Rectal smooth muscle tissue (tissue), 1 donor: ENCODE data around the gene ZNF532.

ENCODE experiments used
- H3K27ac ChIP-seq: one replicate; pipeline ENCODE4 v1.7.0; 2013; ENCODE audit warnings: low read depth, low read length, inconsistent platforms
- H3K27me3 ChIP-seq: one replicate; pipeline ENCODE4 v1.7.0; 2013; ENCODE audit warnings: low read length; ENCODE audit not compliant: control insufficient read depth, insufficient read depth
- H3K36me3 ChIP-seq: one replicate; pipeline ENCODE4 v1.7.0; 2013; ENCODE audit warnings: low read length; ENCODE audit not compliant: control insufficient read depth, insufficient read depth
- H3K4me1 ChIP-seq: one replicate; pipeline ENCODE4 v1.7.0; 2013; ENCODE audit warnings: low read length; ENCODE audit not compliant: control insufficient read depth, insufficient read depth
- H3K4me3 ChIP-seq: one replicate; pipeline ENCODE4 v1.7.0; 2013; ENCODE audit warnings: low read length
- H3K9ac ChIP-seq: one replicate; pipeline ENCODE4 v1.7.0; 2013; ENCODE audit warnings: low read length

The ZNF532 gene

DNA sequence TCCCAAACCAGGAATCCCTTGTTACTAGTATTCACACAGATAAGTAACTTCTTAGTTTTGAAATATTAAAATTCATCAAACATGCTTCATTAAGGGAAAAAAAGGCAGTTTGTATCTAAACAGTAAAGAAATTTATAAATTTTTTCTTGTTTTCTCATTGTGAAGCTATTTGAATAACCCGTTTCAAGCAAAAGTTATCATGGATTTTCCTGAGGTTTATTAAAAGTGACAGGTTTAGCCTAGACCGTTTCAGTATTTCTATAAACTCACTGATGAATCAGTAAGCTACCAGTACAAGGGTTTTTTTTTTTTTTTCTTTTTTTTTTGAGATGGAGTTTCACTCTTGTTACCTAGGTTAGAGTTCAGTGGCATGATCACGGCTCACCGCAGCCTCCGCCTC lies 20.0 kb downstream of the ZNF532 start:
- Histone ChIP-seq H3K27ac (no peak overlapping the region), H3K27me3 (no peaks in the 10 kb centered on the region), H3K4me1 (peaks cover 2% of the 10 kb centered on the region), H3K9ac (no peak overlapping the region), H3K36me3 (no peaks in the 10 kb centered on the region), H3K4me3 (no peak overlapping the region)

DNA sequence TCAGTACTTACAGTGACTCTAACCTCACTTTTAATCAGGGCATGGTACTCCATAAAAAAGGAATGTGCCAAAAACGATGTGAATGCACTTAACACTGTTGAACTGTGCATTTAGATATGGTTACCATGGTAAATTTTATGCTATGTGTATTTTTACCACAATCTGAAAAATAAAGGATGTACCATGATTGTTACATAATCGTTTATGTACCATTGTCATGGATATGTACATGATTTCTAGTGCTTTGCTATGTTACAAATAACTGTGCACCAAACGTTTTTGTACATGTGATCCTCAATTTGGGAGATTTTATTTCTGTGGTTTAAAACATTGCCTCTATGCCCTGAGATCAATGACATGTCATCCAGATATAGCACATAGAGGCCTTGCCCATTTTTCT lies 21.8 kb downstream of the ZNF532 start:
- H3K4me3 ChIP-seq = no peak overlapping the region
- no peak overlapping the region for H3K9ac ChIP-seq
- no peaks in the 10 kb centered on the region for H3K27me3 ChIP-seq
- H3K36me3 ChIP-seq = no peaks in the 10 kb centered on the region
- H3K4me1 ChIP-seq = peaks cover 2% of the 10 kb centered on the region
- no peak overlapping the region for H3K27ac ChIP-seq

- H3K4me3 ChIP-seq = no peak overlapping the region
- H3K27ac ChIP-seq = no peak overlapping the region
- no peak overlapping the region for H3K9ac ChIP-seq
- H3K4me1 ChIP-seq = peaks cover 4% of the 10 kb centered on the region
- no peaks in the 10 kb centered on the region for H3K27me3 ChIP-seq
- no peaks in the 10 kb centered on the region for H3K36me3 ChIP-seq
Observed at GRCh38 chr18:58886864-58887612, 22.4 kb downstream of the ZNF532 start.

DNA sequence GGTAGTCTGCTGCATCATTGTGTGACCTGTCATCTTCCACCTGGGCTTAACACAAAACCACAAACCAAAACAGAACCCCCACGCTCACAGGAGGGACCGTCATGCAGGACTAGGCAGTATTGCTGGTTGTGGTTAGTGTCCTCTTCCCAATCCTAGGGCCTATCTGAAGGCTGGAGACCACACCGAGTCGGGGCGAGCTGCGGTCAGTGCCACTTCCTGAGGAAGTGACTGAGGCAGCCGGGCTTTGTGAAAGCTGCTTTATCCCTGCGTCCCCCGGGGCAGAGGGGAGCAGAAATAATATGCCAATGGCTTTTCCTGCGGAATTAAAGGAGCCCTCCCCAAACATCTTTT lies 22.9 kb downstream of the ZNF532 start:
- H3K4me3 ChIP-seq = no peak overlapping the region
- no peak overlapping the region for H3K9ac ChIP-seq
- no peaks in the 10 kb centered on the region for H3K36me3 ChIP-seq
- peaks cover 4% of the 10 kb centered on the region for H3K4me1 ChIP-seq
- H3K27ac ChIP-seq = no peak overlapping the region
- H3K27me3 ChIP-seq = no peaks in the 10 kb centered on the region

DNA sequence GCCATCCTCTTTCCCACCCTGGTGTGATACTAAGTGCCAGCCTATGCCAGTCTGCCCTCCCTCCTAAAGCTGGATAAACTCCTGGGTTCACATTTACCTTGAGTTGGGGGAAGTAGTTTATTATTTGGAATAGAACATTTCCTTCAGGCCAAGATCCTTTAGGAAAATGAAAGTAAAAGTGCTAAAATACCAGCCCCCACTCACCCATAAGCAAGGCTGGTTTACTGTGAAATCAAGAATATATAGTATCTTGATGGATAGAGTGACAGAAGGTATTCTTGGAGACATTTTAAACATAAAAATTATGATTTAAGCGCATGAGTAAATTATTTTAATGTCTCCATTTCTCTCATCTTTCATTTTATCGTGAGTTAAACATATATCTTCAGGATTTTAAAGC lies 27.1 kb downstream of the ZNF532 start:
- Histone ChIP-seq H3K4me3 (peak overlapping the region; percentile 24), H3K27me3 (no peaks in the 10 kb centered on the region), H3K9ac (no peak overlapping the region)

DNA sequence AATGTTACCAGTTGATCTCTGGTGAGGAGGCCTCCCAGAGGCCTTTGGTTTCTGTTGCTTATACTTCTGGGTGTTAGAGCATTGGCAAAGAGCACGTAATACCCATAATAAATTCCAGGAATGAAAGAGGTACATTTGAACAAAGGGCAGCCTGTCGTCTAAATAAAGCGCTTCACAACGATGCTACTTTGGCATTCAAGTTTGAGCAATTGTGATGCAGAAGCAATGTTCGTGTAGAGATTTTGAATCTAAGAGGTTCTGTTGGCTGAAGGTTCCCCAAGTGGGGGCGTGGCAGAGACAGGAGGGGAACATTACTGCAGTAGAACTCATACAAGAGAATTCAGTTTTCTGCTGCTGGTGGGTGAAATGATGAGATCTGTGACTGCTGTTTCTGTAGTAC lies 27.8 kb downstream of the ZNF532 start:
- H3K4me3 ChIP-seq = no peak overlapping the region
- no peaks in the 10 kb centered on the region for H3K36me3 ChIP-seq
- peaks cover 6% of the 10 kb centered on the region for H3K4me1 ChIP-seq
- H3K9ac ChIP-seq = no peak overlapping the region
- H3K27me3 ChIP-seq = no peaks in the 10 kb centered on the region
- H3K27ac ChIP-seq = no peak overlapping the region

More for the DNA sequence above, 27.1 kb downstream of the ZNF532 start:
- H3K4me1 ChIP-seq = peaks cover 6% of the 10 kb centered on the region
- H3K36me3 ChIP-seq = no peaks in the 10 kb centered on the region
- no peak overlapping the region for H3K27ac ChIP-seq

- H3K4me1 ChIP-seq = peaks cover 6% of the 10 kb centered on the region
- H3K27me3 ChIP-seq = no peaks in the 10 kb centered on the region
- H3K4me3 ChIP-seq = no peak overlapping the region
- H3K9ac ChIP-seq = no peak overlapping the region
- no peak overlapping the region for H3K27ac ChIP-seq
- peaks cover under 1% of the 10 kb centered on the region for H3K36me3 ChIP-seq
Observed at GRCh38 chr18:58893388-58894099, 28.9 kb downstream of the ZNF532 start.

- H3K9ac ChIP-seq = no peak overlapping the region
- no peaks in the 10 kb centered on the region for H3K27me3 ChIP-seq
- peaks cover 6% of the 10 kb centered on the region for H3K4me1 ChIP-seq
- H3K27ac ChIP-seq = no peak overlapping the region
- H3K4me3 ChIP-seq = no peak overlapping the region
- H3K36me3 ChIP-seq = peaks cover 4% of the 10 kb centered on the region
Observed at GRCh38 chr18:58894930-58895329, 30.3 kb downstream of the ZNF532 start.

DNA sequence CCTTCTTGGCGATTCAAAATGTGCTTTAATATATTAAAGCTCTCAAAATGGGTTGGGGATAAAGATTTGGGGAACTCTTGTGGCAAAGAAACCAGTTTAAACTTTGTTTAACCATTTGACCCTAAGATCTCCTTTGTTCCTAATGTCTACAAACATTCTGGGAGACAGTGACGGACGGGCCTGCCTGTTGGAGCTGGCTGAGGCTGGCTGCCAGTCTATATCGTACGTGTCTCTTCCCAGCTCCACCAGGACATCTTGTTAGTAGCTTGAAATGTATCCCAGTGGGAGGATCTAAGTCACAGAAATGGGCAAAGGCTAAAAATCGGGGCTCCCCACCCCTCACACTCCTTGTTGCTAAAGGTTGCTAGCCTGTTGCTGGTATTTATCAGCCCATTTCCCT lies 30.7 kb downstream of the ZNF532 start:
- H3K36me3 ChIP-seq = peaks cover 4% of the 10 kb centered on the region
- peaks cover 6% of the 10 kb centered on the region for H3K4me1 ChIP-seq
- no peak overlapping the region for H3K9ac ChIP-seq
- no peak overlapping the region for H3K4me3 ChIP-seq
- H3K27me3 ChIP-seq = no peaks in the 10 kb centered on the region
- H3K27ac ChIP-seq = no peak overlapping the region

GRCh38 chr18:58896268-58896667 lies 31.6 kb downstream of the ZNF532 start:
- peaks cover 6% of the 10 kb centered on the region for H3K4me1 ChIP-seq
- peaks cover 6% of the 10 kb centered on the region for H3K36me3 ChIP-seq
- H3K9ac ChIP-seq = no peak overlapping the region
- no peaks in the 10 kb centered on the region for H3K27me3 ChIP-seq
- no peak overlapping the region for H3K27ac ChIP-seq
- H3K4me3 ChIP-seq = no peak overlapping the region

GRCh38 chr18:58896734-58897508 lies 32.2 kb downstream of the ZNF532 start:
- no peaks in the 10 kb centered on the region for H3K27me3 ChIP-seq
- H3K27ac ChIP-seq = no peak overlapping the region
- H3K36me3 ChIP-seq = peaks cover 6% of the 10 kb centered on the region
- H3K4me3 ChIP-seq = no peak overlapping the region
- H3K9ac ChIP-seq = no peak overlapping the region
- H3K4me1 ChIP-seq = peaks cover 4% of the 10 kb centered on the region

- Histone ChIP-seq H3K4me1 (peaks cover 4% of the 10 kb centered on the region), H3K27me3 (no peaks in the 10 kb centered on the region), H3K36me3 (peaks cover 6% of the 10 kb centered on the region), H3K27ac (no peak overlapping the region), H3K4me3 (no peak overlapping the region), H3K9ac (no peak overlapping the region)
Observed at GRCh38 chr18:58898010-58898799, 33.5 kb downstream of the ZNF532 start.
